HepG2 (cell line): ENCODE data around the gene SPPL3. TPM values are rescaled to one million over a fixed set of nuclear protein-coding genes. Genes with fewer than 3 reads are reported as not detected.

Source experiments
- ATAC-seq: fragments of 200-7000 bp; cut with Tn5 transposase; 3 replicates; pipeline ENCODE4 v1.9.1; 2020; ENCODE audit warnings: mild to moderate bottlenecking, moderate library complexity
- BruUV-seq: library from RNA; stranded (reverse); fragments of 400-500 nt; replicated peaks from 2 replicates; lab custom pipeline; 2021; lab: Mats Ljungman, UMichigan
- CTCF ChIA-PET: fragments of 300-600 bp; formaldehyde crosslinking; extraction: SDS; loops from one replicate; lab custom pipeline; 2021; ENCODE audit warnings: low total read pairs, inconsistent platforms, low intra/inter-chr PET ratio; lab: Yijun Ruan, JAX
- POLR2A ChIA-PET: fragments of 350-600 bp; sonication (Branson Sonifier 250); formaldehyde crosslinking; loops from one replicate; lab custom pipeline; 2020; ENCODE audit warnings: antibody characterized with exemption, inconsistent platforms; lab: Yijun Ruan, JAX
- DNase-seq: peaks from one replicate; pipeline ENCODE4 v3.0.0-alpha.2; 2015; ENCODE audit warnings: low spot score
- FAIRE-seq: peaks from 3 replicates; lab custom pipeline; 2011; peaks lifted over from hg19 to GRCh38; lab: Jason Lieb, UNC
- H2AFZ ChIP-seq: one replicate; pipeline ENCODE4 v1.6.1; 2011; ENCODE audit warnings: low read length, inconsistent platforms
- H3K27ac ChIP-seq: fragments of 300-600 bp; 3 replicates; pipeline ENCODE4 v1.8.0; 2011; ENCODE audit warnings: mixed run types, mild to moderate bottlenecking, mixed read lengths, low read length, inconsistent platforms; ENCODE audit not compliant: insufficient read depth; ENCODE audit errors: extremely low read length
- H3K27me3 ChIP-seq, 2 experiments: fragments of 200-600 bp in 1 of 2; 2 replicates in 1 of 2; 3 replicates in 1 of 2; pipeline versions ENCODE4 v1.6.0 to v1.8.0; 2011; ENCODE audit warnings: low read length in 2 of 2, mild to moderate bottlenecking in 2 of 2, moderate library complexity in 2 of 2, inconsistent platforms in 1 of 2; ENCODE audit not compliant: insufficient read depth in 2 of 2, control insufficient read depth in 1 of 2
- H3K36me3 ChIP-seq, 2 experiments: fragments of 200-600 bp in 1 of 2; replicated peaks in 1 of 2; 2 replicates in 1 of 2; 3 replicates in 1 of 2; pipeline versions ENCODE4 v1.5.1 to v1.8.0; 2011; ENCODE audit warnings: low read length in 2 of 2, inconsistent platforms in 1 of 2; ENCODE audit not compliant: insufficient read depth in 2 of 2, control insufficient read depth in 1 of 2
- H3K4me1 ChIP-seq: 2 replicates; pipeline ENCODE4 v1.5.1; 2012; ENCODE audit warnings: low read length, inconsistent platforms; ENCODE audit not compliant: insufficient read depth
- H3K4me2 ChIP-seq: 2 replicates; pipeline ENCODE4 v1.6.0; 2011; ENCODE audit warnings: low read depth, low read length, inconsistent platforms
- H3K4me3 ChIP-seq, 3 experiments: fragments of 200-600 bp in 1 of 3; sonication (generic), shearing (Covaris generic) in 1 of 3; replicated peaks in 1 of 3; 2 replicates each; pipeline ENCODE4 v1.5.1; 2011 to 2016; ENCODE audit warnings: low read length in 3 of 3, inconsistent platforms in 2 of 3, low read depth in 2 of 3, mild to moderate bottlenecking in 2 of 3, control low read depth in 1 of 3, mixed read lengths in 1 of 3; ENCODE audit not compliant: insufficient read depth in 1 of 3
- H3K79me2 ChIP-seq: one replicate; pipeline ENCODE4 v1.6.1; 2011; ENCODE audit warnings: low read length, inconsistent platforms; ENCODE audit not compliant: insufficient read depth
- H3K9ac ChIP-seq: 2 replicates; pipeline ENCODE4 v1.6.0; 2011; ENCODE audit warnings: mild to moderate bottlenecking, low read depth, low read length, inconsistent platforms; ENCODE audit not compliant: insufficient read depth
- H3K9me3 ChIP-seq: 2 replicates; pipeline ENCODE4 v1.5.1; 2012; ENCODE audit warnings: mild to moderate bottlenecking, low read length
- H4K20me1 ChIP-seq: 2 replicates; pipeline ENCODE4 v1.6.0; 2011; ENCODE audit warnings: inconsistent platforms, mild to moderate bottlenecking, low read length, moderate library complexity; ENCODE audit not compliant: insufficient read depth
- DNMT3B ChIP-seq: conservative IDR thresholded peaks from 2 replicates; pipeline ENCODE4 v1.6.1; 2016; ENCODE audit warnings: missing biosample characterization, control low read depth
- ELF1 ChIP-seq: sonication (generic); formaldehyde crosslinking; IDR thresholded peaks from 2 replicates; pipeline ENCODE4 v1.4.0; 2020; ENCODE audit warnings: missing genetic modification reagents
- ELF3 ChIP-seq: IDR thresholded peaks from 2 replicates; pipeline ENCODE4 v1.6.1; 2016; ENCODE audit warnings: missing genetic modification reagents, missing compliant biosample characterization
- MXI1 ChIP-seq: IDR thresholded peaks from 3 replicates; pipeline ENCODE4 v1.6.1; 2012; ENCODE audit warnings: low read depth, low read length, inconsistent platforms, borderline replicate concordance
- NCOR1 ChIP-seq: fragments of 200-600 bp; sonication (generic); IDR thresholded peaks from 2 replicates; pipeline ENCODE4 v1.7.0; 2017; ENCODE audit warnings: antibody characterized with exemption, low read length, borderline replicate concordance
- POLR2G ChIP-seq: fragments of 200-400 bp; formaldehyde crosslinking; IDR thresholded peaks from 2 replicates; pipeline ENCODE4 v1.6.1; 2018; ENCODE audit warnings: mild to moderate bottlenecking, low read depth, low read length, moderate library complexity
- SETDB1 ChIP-seq: sonication (generic); formaldehyde crosslinking; IDR thresholded peaks from 2 replicates; pipeline ENCODE4 v1.5.1; 2020; ENCODE audit warnings: missing genetic modification reagents, mild to moderate bottlenecking, borderline replicate concordance
- SKI ChIP-seq: fragments of 450-650 bp; IDR thresholded peaks from one replicate; pipeline ENCODE4 v1.6.1; 2018; ENCODE audit warnings: mild to moderate bottlenecking; ENCODE audit not compliant: partially characterized antibody
- SP2 ChIP-seq: sonication (generic); formaldehyde crosslinking; IDR thresholded peaks from 2 replicates; pipeline ENCODE4 v1.5.1; 2020; ENCODE audit warnings: mild to moderate bottlenecking, missing genetic modification reagents
- SSRP1 ChIP-seq: IDR thresholded peaks from 2 replicates; pipeline ENCODE4 v1.6.1; 2016; ENCODE audit warnings: control low read depth
- STAT5B ChIP-seq: sonication (generic); formaldehyde crosslinking; IDR thresholded peaks from 2 replicates; pipeline ENCODE4 v1.4.0; 2020; ENCODE audit warnings: missing genetic modification reagents
- ZNF451 ChIP-seq: sonication (generic); formaldehyde crosslinking; IDR thresholded peaks from 2 replicates; pipeline ENCODE4 v1.5.0; 2020; ENCODE audit warnings: mild to moderate bottlenecking, missing genetic modification reagents
- ZNF720 ChIP-seq: sonication (generic); formaldehyde crosslinking; IDR thresholded peaks from 2 replicates; pipeline ENCODE4 v1.4.0; 2020; ENCODE audit warnings: missing genetic modification reagents
- ZNF792 ChIP-seq: IDR thresholded peaks from 2 replicates; pipeline ENCODE4 v1.6.1; 2016
- WGBS: methylation state at CpG from one replicate; pipeline ENCODE4 v1.1.6; 2017; ENCODE audit warnings: low lambda C conversion rate; 5-methylcytosine and 5-hydroxymethylcytosine counted together
- in situ Hi-C: cut with HindIII; loops from 2 replicates; pipeline ENCODE4 v1.10.0; 2017; ENCODE audit warnings: low pct_unique_long_range_greater_than_20kb; ENCODE audit not compliant: extremely low pct_ligation_motif_present
- intact Hi-C: fragments of 100-400 bp; cut with micrococcal nuclease; formaldehyde crosslinking; loops from one replicate; pipeline ENCODE4 v1.10.0; 2022; ENCODE audit not compliant: unreplicated experiment
- polyA plus RNA-seq, 8 experiments: library from polyadenylated mRNA; depleted of rRNA in 3 of 8; stranded (reverse) in 7 of 8; unstranded in 1 of 8; fragments of >200 nt; fragmentation: Illumina TruSeq in 4 of 8; extraction: Trizol in 4 of 8; gene quantifications; 2 replicates each; pipeline versions ENCODE4 v1.2.1 to v1.2.3, GENCODE V29; 2011 to 2016; ENCODE audit warnings: low read depth in 4 of 8, missing spikeins in 1 of 8, mixed read lengths in 1 of 8; ENCODE audit not compliant: insufficient read depth in 1 of 8
- total RNA-seq, 5 experiments: library from RNA; depleted of rRNA; stranded (reverse); fragments of >200 nt; fragmentation: Illumina TruSeq; extraction: Trizol; gene quantifications; 2 replicates each; pipeline ENCODE4 v1.2.3, GENCODE V29; 2016; ENCODE audit warnings: low read depth in 1 of 5
- TF ChIP-seq, protein P1 (sequence below): sonication (generic); formaldehyde crosslinking; IDR thresholded peaks from 2 replicates; pipeline ENCODE4 v1.4.0; 2020; ENCODE audit warnings: mild to moderate bottlenecking, missing genetic modification reagents
- TF ChIP-seq, protein P2 (sequence below): sonication (generic); formaldehyde crosslinking; IDR thresholded peaks from 2 replicates; pipeline ENCODE4 v1.4.0; 2020; ENCODE audit warnings: mild to moderate bottlenecking, missing genetic modification reagents
- TF ChIP-seq, protein P3 (sequence below): sonication (generic); formaldehyde crosslinking; IDR thresholded peaks from 2 replicates; pipeline ENCODE4 v1.5.1; 2020; ENCODE audit warnings: missing genetic modification reagents, mild to moderate bottlenecking, borderline replicate concordance
- TF ChIP-seq, protein P4 (sequence below): sonication (generic); formaldehyde crosslinking; IDR thresholded peaks from 2 replicates; pipeline ENCODE4 v1.5.0; 2020; ENCODE audit warnings: mild to moderate bottlenecking, missing genetic modification reagents
- TF ChIP-seq, protein P5 (sequence below): sonication (generic); formaldehyde crosslinking; IDR thresholded peaks from 2 replicates; pipeline ENCODE4 v1.4.0; 2020; ENCODE audit warnings: missing genetic modification reagents

The SPPL3 gene
- total and polyA plus RNA-seq, 2 of the 13 experiments (the other 11 are each of a cell fraction or from before 2014, with no cell fraction given): 8.9 to 9.1 TPM

DNA sequence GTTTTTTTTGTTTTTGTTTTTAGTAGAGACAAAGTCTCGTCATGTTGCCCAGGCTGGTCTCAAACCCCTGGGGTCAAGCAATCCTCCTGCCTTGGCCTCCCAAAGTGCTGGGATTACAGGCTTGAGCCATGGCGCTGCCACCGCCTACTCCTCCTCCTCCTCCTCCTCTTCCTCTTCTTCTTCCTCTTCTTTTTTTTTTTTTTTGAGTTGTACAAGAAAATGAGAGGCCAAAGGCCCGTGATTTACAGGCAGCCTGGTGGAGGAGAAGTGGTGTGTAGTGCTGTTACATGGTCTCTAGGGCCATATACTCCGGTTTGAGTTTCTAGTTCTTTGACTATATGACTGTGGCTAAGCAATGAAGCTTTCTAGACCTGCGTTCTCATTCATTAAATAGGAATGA is 29.6 kb upstream of the SPPL3 start:
- ChIA-PET CTCF (no interaction called here), POLR2A (no interaction called here)
- H2AFZ ChIP-seq: no peak overlapping the region
- no peak overlapping the region for H3K9ac ChIP-seq
- peaks cover 31% of the 10 kb centered on the region for H3K4me1 ChIP-seq
- no peak overlapping the region for H3K4me3 ChIP-seq
- no peaks in the 10 kb centered on the region for H3K9me3 ChIP-seq
- BruUV-seq: no TSS peak
- H3K27me3 ChIP-seq: no peaks in the 10 kb centered on the region; a peak in 2 of 5 replicates
- no peak for TF ChIP-seq ZNF720 (CRISPR knock-in tag)
- TF ChIP-seq, protein P1, sequence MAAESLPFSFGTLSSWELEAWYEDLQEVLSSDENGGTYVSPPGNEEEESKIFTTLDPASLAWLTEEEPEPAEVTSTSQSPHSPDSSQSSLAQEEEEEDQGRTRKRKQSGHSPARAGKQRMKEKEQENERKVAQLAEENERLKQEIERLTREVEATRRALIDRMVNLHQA: no peak
- TF ChIP-seq SSRP1 (CRISPR knock-in tag): no peak
- TF ChIP-seq, protein P2, sequence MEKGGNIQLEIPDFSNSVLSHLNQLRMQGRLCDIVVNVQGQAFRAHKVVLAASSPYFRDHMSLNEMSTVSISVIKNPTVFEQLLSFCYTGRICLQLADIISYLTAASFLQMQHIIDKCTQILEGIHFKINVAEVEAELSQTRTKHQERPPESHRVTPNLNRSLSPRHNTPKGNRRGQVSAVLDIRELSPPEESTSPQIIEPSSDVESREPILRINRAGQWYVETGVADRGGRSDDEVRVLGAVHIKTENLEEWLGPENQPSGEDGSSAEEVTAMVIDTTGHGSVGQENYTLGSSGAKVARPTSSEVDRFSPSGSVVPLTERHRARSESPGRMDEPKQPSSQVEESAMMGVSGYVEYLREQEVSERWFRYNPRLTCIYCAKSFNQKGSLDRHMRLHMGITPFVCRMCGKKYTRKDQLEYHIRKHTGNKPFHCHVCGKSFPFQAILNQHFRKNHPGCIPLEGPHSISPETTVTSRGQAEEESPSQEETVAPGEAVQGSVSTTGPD (CRISPR knock-in tag): no peak
- TF ChIP-seq, protein P3, sequence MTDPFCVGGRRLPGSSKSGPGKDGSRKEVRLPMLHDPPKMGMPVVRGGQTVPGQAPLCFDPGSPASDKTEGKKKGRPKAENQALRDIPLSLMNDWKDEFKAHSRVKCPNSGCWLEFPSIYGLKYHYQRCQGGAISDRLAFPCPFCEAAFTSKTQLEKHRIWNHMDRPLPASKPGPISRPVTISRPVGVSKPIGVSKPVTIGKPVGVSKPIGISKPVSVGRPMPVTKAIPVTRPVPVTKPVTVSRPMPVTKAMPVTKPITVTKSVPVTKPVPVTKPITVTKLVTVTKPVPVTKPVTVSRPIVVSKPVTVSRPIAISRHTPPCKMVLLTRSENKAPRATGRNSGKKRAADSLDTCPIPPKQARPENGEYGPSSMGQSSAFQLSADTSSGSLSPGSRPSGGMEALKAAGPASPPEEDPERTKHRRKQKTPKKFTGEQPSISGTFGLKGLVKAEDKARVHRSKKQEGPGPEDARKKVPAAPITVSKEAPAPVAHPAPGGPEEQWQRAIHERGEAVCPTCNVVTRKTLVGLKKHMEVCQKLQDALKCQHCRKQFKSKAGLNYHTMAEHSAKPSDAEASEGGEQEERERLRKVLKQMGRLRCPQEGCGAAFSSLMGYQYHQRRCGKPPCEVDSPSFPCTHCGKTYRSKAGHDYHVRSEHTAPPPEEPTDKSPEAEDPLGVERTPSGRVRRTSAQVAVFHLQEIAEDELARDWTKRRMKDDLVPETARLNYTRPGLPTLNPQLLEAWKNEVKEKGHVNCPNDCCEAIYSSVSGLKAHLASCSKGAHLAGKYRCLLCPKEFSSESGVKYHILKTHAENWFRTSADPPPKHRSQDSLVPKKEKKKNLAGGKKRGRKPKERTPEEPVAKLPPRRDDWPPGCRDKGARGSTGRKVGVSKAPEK (CRISPR knock-in tag): no peak
- no peak for TF ChIP-seq NCOR1
- no peak for TF ChIP-seq DNMT3B (CRISPR knock-in tag)
- TF ChIP-seq, protein P4, sequence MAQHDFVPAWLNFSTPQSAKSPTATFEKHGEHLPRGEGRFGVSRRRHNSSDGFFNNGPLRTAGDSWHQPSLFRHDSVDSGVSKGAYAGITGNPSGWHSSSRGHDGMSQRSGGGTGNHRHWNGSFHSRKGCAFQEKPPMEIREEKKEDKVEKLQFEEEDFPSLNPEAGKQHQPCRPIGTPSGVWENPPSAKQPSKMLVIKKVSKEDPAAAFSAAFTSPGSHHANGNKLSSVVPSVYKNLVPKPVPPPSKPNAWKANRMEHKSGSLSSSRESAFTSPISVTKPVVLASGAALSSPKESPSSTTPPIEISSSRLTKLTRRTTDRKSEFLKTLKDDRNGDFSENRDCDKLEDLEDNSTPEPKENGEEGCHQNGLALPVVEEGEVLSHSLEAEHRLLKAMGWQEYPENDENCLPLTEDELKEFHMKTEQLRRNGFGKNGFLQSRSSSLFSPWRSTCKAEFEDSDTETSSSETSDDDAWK (CRISPR knock-in tag): no peak
- no peak for TF ChIP-seq SKI
- TF ChIP-seq ELF3 (CRISPR knock-in tag): no peak
- no peak for TF ChIP-seq MXI1
- TF ChIP-seq ZNF792 (CRISPR knock-in tag): no peak
- TF ChIP-seq, protein P5, sequence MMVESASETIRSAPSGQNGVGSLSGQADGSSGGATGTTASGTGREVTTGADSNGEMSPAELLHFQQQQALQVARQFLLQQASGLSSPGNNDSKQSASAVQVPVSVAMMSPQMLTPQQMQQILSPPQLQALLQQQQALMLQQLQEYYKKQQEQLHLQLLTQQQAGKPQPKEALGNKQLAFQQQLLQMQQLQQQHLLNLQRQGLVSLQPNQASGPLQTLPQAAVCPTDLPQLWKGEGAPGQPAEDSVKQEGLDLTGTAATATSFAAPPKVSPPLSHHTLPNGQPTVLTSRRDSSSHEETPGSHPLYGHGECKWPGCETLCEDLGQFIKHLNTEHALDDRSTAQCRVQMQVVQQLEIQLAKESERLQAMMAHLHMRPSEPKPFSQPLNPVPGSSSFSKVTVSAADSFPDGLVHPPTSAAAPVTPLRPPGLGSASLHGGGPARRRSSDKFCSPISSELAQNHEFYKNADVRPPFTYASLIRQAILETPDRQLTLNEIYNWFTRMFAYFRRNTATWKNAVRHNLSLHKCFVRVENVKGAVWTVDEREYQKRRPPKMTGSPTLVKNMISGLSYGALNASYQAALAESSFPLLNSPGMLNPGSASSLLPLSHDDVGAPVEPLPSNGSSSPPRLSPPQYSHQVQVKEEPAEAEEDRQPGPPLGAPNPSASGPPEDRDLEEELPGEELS (CRISPR knock-in tag): no peak
- TF ChIP-seq ZNF451 (CRISPR knock-in tag): no peak
- TF ChIP-seq POLR2G: no peak
- TF ChIP-seq STAT5B: no peak
- TF ChIP-seq SETDB1 (CRISPR knock-in tag): no peak
- TF ChIP-seq ELF1 (CRISPR knock-in tag): no peak
- TF ChIP-seq SP2 (CRISPR knock-in tag): no peak
- H3K4me2 ChIP-seq: no peak overlapping the region
- H3K36me3 ChIP-seq: no peaks in the 10 kb centered on the region
- in situ Hi-C loops (no loop called here), intact Hi-C loops (no loop called here)
- no peak for DNase-seq
- no peak for ATAC-seq
- H3K27ac ChIP-seq: no peak overlapping the region
- WGBS: 56% methylated on average over 6 of the region's 6 CpGs
- FAIRE-seq: no peak
- H4K20me1 ChIP-seq: no peaks in the 10 kb centered on the region
- H3K79me2 ChIP-seq: no peaks in the 10 kb centered on the region
